ENCODE measurements around the gene TBC1D8. TPM values are rescaled to one million over a fixed set of nuclear protein-coding genes. Genes with fewer than 3 reads are reported as not detected.

Gene TBC1D8
- total and polyA plus RNA-seq, 9 of the 15 experiments (the other 6 are each of a cell fraction or from before 2014, with no cell fraction given) = 0.36 to 1.3 (median 0.82) TPM

DNA sequence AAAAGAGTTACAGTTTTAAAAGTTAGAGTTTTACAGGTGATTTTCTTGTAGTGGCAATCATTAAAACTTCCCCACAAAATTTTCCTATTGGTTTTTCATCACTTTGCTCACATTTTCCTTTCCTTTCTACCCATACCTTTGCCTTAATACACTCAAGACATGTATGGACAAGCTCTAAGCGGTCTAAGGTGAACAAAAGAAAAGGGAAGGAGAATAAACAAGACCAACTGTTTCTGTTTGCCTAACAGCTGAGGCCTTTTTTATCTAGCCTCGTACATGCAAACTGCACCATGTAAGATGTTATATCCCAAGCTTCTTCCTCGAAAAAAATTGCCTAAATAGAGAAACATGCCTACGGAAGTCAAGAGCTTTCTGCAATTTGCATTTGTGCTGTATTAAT, 33.9 kb upstream of the TBC1D8 start:
- POLR2A ChIA-PET = interaction anchor here (0.8 kb wide), 1 partner anchor 9 kb away, joined by 3 read pairs; no protein-coding TSS in a partner anchor
- FAIRE-seq = no peak
- in situ Hi-C loops (cut with MboI) (no loop called here), intact Hi-C loops (cut with micrococcal nuclease) (no loop called here)
- H3K27me3 ChIP-seq (ENCODE audit: control insufficient read depth in 2 of 2, insufficient read depth in 2 of 2, low read length in 2 of 2) = peaks cover 5 to 12% of the 10 kb centered on the region in 2 experiments; a peak in 3 of 5 replicates
- H3K4me2 ChIP-seq (ENCODE audit: insufficient read depth, low read length) = no peak overlapping the region
- H3K9me3 ChIP-seq (replicated peaks; ENCODE audit: control insufficient read depth, insufficient read depth, low read depth, low read length) = peaks cover 2% of the 10 kb centered on the region
- no peaks in the 10 kb centered on the region for H3K79me2 ChIP-seq (ENCODE audit: control insufficient read depth, insufficient read depth, low read length)
- H2AFZ ChIP-seq (ENCODE audit: low read depth, low read length) = no peak overlapping the region
- no peaks in the 10 kb centered on the region for H4K20me1 ChIP-seq (replicated peaks; ENCODE audit: control insufficient read depth, insufficient read depth, low read length)
- 6% methylated on average over 4 of the region's 4 CpGs for WGBS (ENCODE audit: insufficient coverage, low coverage, missing lambda C conversion rate)
- no peaks in the 10 kb centered on the region for H3K36me3 ChIP-seq (ENCODE audit: control insufficient read depth, insufficient read depth, low read length)
- no peak overlapping the region for H3K9ac ChIP-seq (ENCODE audit: insufficient read depth in 1 of 2, low read depth in 2 of 2, low read length in 2 of 2)
- CTCF ChIA-PET (ENCODE audit: low intra/inter-chr PET ratio) = no interaction called here
- no peaks in the 10 kb centered on the region for H3K9me1 ChIP-seq (ENCODE audit: control insufficient read depth, insufficient read depth, low read length)
- no peak for DNase-seq (ENCODE audit: extremely low read depth in 1 of 4, low spot score in 3 of 4)
- TF ChIP-seq TCFL5 (CRISPR knock-in tag; conservative IDR thresholded peaks at IDR 0.05) = no peak
- no peak for TF ChIP-seq ZNF175 (CRISPR knock-in tag; IDR thresholded peaks at IDR 0.05; ENCODE audit: low read depth)
- no peak for TF ChIP-seq PCBP2 (IDR thresholded peaks at IDR 0.05; ENCODE audit: low read depth, low read length, poor library complexity, severe bottlenecking)
- TF ChIP-seq, protein P1, sequence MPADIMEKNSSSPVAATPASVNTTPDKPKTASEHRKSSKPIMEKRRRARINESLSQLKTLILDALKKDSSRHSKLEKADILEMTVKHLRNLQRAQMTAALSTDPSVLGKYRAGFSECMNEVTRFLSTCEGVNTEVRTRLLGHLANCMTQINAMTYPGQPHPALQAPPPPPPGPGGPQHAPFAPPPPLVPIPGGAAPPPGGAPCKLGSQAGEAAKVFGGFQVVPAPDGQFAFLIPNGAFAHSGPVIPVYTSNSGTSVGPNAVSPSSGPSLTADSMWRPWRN (IDR thresholded peaks at IDR 0.05; ENCODE audit: low read depth) = no peak
- TF ChIP-seq, protein P2, sequence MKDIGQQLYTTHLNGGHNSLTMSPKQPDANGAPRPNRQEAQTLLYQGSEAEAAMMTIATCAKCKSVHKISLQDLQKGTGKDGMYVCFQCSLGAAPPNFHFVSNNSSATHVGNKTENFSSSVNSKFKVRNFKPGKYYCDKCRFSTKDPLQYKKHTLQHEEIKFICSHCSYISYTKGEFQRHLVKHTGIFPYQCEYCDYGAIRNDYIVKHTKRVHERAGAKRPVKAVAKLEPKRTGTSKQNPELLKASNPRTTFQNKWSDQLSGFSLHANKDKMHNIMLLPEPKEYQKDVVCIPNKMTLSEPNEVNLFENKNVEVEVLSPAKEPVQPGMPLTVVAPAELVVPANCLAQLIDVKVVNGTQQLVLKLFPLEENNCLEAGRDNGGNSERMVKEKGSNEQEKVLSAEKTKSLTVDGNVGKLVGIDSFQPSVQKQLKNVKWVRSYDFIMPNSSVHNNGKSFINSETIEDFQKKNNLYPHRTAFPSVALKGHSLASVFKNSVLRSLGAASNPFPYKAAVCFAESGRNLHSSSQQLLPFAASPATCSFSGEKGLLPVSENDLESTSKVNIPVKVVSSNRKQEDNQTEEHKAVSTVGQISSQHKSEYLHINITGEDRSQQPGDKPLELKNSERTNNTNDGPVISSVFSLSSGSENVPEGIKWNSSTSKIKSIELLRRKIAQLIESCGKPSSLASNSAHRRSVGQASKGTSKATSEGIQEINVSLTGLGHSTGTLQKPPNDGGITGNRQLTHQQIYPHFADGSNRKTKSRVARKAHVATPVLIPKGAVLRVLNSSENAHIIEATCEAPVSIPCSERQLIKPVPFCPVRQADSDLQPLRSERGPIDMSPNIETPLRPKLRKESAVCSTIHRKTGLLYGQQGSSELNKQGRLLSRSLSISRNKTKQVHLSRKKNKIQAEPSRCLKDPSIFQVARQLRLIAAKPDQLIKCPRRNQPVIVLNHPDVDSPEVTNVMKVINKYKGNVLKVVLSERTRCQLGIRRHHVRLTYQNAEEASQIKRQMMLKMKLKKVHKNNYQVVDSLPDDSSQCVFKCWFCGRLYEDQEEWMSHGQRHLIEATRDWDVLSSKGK (CRISPR knock-in tag; IDR thresholded peaks at IDR 0.05) = no peak
- no peak for TF ChIP-seq SMAD2 (IDR thresholded peaks at IDR 0.05; ENCODE audit: low read depth, low read length)
- no peaks in the 10 kb centered on the region for H3K4me1 ChIP-seq (replicated peaks in 1 of 2; ENCODE audit: control insufficient read depth in 2 of 2, insufficient read depth in 2 of 2, low read length in 2 of 2)
- ATAC-seq = no peak
- no peak overlapping the region for H3K4me3 ChIP-seq
- no TSS peak for BruUV-seq (replicated peaks)
- no peak overlapping the region for H3K27ac ChIP-seq (ENCODE audit: extremely low read depth, low read depth, low read length)

Measured in K562 (cell line).